ENCODE measurements around the gene RIMS3. TPM values are rescaled to one million over a fixed set of nuclear protein-coding genes. Genes with fewer than 3 reads are reported as not detected.

Gene RIMS3
- total RNA-seq, 1 experiment from 2014 or later: 2.9 TPM

- no peak for TF ChIP-seq CTCF (conservative IDR thresholded peaks at IDR 0.05; ENCODE audit: low read depth, low read length)
- no peak for TF ChIP-seq EZH2phosphoT487 (IDR thresholded peaks at IDR 0.05; ENCODE audit: borderline replicate concordance, low read length)
- TF ChIP-seq EZH2 (IDR thresholded peaks at IDR 0.05; ENCODE audit: low read length, unreplicated experiment): no peak
- peak overlapping the region; percentile 63 for H2AFZ ChIP-seq (ENCODE audit: low read length)
- H3K4me2 ChIP-seq (ENCODE audit: low read length): peak overlapping the region; percentile 82
- intact Hi-C loops (cut with micrococcal nuclease): no loop called here
- peak; percentile 87 for ATAC-seq
- H3K27ac ChIP-seq (ENCODE audit: low read length): peak overlapping the region; percentile 45
- ChIA-PET POLR2A (ENCODE audit: unreplicated experiment) (no interaction called here), CTCF (no interaction called here)
- H3K9me2 ChIP-seq (replicated peaks; ENCODE audit: low read length): no peaks in the 10 kb centered on the region
- 0 out of 2 replicates have a peak, but pooled peaks cover 11% of the 10 kb centered on the region for H4K20me1 ChIP-seq (ENCODE audit: low read length)
- H3F3A ChIP-seq (ENCODE audit: low read length, unreplicated experiment): peaks cover 9% of the 10 kb centered on the region
- no peaks in the 10 kb centered on the region; the same call in 1 of the 2 replicates for H3K36me3 ChIP-seq (ENCODE audit: low read depth, low read length)
- H3K4me1 ChIP-seq (ENCODE audit: insufficient read depth, low read length): peaks cover 39% of the 10 kb centered on the region
- TSS peak; percentile 67 for BruUV-seq (replicated peaks)
- H3K27me3 ChIP-seq (ENCODE audit: low read length): no peaks in the 10 kb centered on the region
- H3K9me3 ChIP-seq (ENCODE audit: low read length): no peaks in the 10 kb centered on the region
- peak overlapping the region; percentile 44; the same call in 1 of the 2 replicates for H3K9ac ChIP-seq (ENCODE audit: low read length)
- peak; percentile 88 for DNase-seq
- peaks cover 96% of the 10 kb centered on the region for H3K79me2 ChIP-seq (ENCODE audit: low read length)
- H3K4me3 ChIP-seq (ENCODE audit: low read length): peak overlapping the region; percentile 73
Measured at GRCh38 chr1:40709100-40709801, 43.8 kb upstream of the RIMS3 start.

DNA sequence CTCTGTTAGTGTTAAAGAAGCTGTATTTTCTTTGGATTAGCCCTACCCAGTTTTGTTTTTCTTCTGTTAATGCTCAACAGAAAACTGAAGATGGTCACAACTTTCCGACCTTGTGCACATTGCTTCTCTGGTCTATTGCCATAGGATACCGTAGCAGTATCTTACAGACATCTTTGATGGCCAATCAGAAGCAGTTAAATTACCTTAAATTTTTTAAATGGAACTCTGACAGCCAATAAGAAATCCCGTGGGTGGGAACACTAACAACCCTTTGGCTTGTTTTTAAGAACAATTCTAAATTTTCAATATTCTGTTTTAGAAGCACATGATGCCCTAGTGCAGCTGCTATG lies 43.2 kb upstream of the RIMS3 start:
- ChIA-PET CTCF (no interaction called here), POLR2A (ENCODE audit: unreplicated experiment) (no interaction called here)
- Histone ChIP-seq H3K4me3 (ENCODE audit: low read length) (peak overlapping the region; percentile 73), H4K20me1 (ENCODE audit: low read length) (0 out of 2 replicates have a peak, but pooled peaks cover 7% of the 10 kb centered on the region), H3K4me1 (ENCODE audit: insufficient read depth, low read length) (peaks cover 39% of the 10 kb centered on the region), H3K9ac (ENCODE audit: low read length) (peak overlapping the region; percentile 44; the same call in 1 of the 2 replicates), H2AFZ (ENCODE audit: low read length) (peak overlapping the region; percentile 63), H3K9me2 (replicated peaks; ENCODE audit: low read length) (no peaks in the 10 kb centered on the region), H3K27me3 (ENCODE audit: low read length) (no peaks in the 10 kb centered on the region), H3F3A (ENCODE audit: low read length, unreplicated experiment) (peaks cover 9% of the 10 kb centered on the region), H3K79me2 (ENCODE audit: low read length) (peaks cover 96% of the 10 kb centered on the region), H3K4me2 (ENCODE audit: low read length) (peak overlapping the region; percentile 82), H3K27ac (ENCODE audit: low read length) (peak overlapping the region; percentile 45), H3K9me3 (ENCODE audit: low read length) (no peaks in the 10 kb centered on the region), H3K36me3 (ENCODE audit: low read depth, low read length) (no peaks in the 10 kb centered on the region; the same call in 1 of the 2 replicates)
- no TSS peak for BruUV-seq (replicated peaks)
- ATAC-seq (peak; percentile 39), DNase-seq (peak; percentile 66)
- TF ChIP-seq EZH2phosphoT487 (IDR thresholded peaks at IDR 0.05; ENCODE audit: borderline replicate concordance, low read length) (no peak), EZH2 (IDR thresholded peaks at IDR 0.05; ENCODE audit: low read length, unreplicated experiment) (no peak), CTCF (conservative IDR thresholded peaks at IDR 0.05; ENCODE audit: low read depth, low read length) (no peak)
- intact Hi-C loops (cut with micrococcal nuclease): no loop called here

GRCh38 chr1:40706626-40707025 lies 41.1 kb upstream of the RIMS3 start:
- H2AFZ ChIP-seq (ENCODE audit: low read length): no peak overlapping the region
- peaks cover 6% of the 10 kb centered on the region for H3F3A ChIP-seq (ENCODE audit: low read length, unreplicated experiment)
- DNase-seq (no peak), ATAC-seq (no peak)
- ChIA-PET CTCF (no interaction called here), POLR2A (ENCODE audit: unreplicated experiment) (no interaction called here)
- no peak overlapping the region for H3K9ac ChIP-seq (ENCODE audit: low read length)
- H3K36me3 ChIP-seq (ENCODE audit: low read depth, low read length): no peaks in the 10 kb centered on the region
- no peaks in the 10 kb centered on the region for H3K9me3 ChIP-seq (ENCODE audit: low read length)
- H3K4me3 ChIP-seq (ENCODE audit: low read length): no peak overlapping the region
- intact Hi-C loops (cut with micrococcal nuclease): no loop called here
- BruUV-seq (replicated peaks): no TSS peak
- H3K27ac ChIP-seq (ENCODE audit: low read length): no peak overlapping the region
- peaks cover 98% of the 10 kb centered on the region for H3K79me2 ChIP-seq (ENCODE audit: low read length)
- H3K9me2 ChIP-seq (replicated peaks; ENCODE audit: low read length): no peaks in the 10 kb centered on the region
- TF ChIP-seq EZH2 (IDR thresholded peaks at IDR 0.05; ENCODE audit: low read length, unreplicated experiment) (no peak), EZH2phosphoT487 (IDR thresholded peaks at IDR 0.05; ENCODE audit: borderline replicate concordance, low read length) (no peak), CTCF (conservative IDR thresholded peaks at IDR 0.05; ENCODE audit: low read depth, low read length) (no peak)
- H3K27me3 ChIP-seq (ENCODE audit: low read length): no peaks in the 10 kb centered on the region
- peaks cover 28% of the 10 kb centered on the region for H3K4me1 ChIP-seq (ENCODE audit: insufficient read depth, low read length)
- H4K20me1 ChIP-seq (ENCODE audit: low read length): 0 out of 2 replicates have a peak, but pooled peaks cover 11% of the 10 kb centered on the region
- H3K4me2 ChIP-seq (ENCODE audit: low read length): no peak overlapping the region
